ENCODE results near the gene HELZ. TPM values are rescaled to one million over a fixed set of nuclear protein-coding genes. Genes with fewer than 3 reads are reported as not detected.

The HELZ gene
- total RNA-seq, 1 donor from 2014 or later = 71.0 TPM

- no peak overlapping the region for H3K27ac Mint-ChIP-seq
- H3K9me3 Mint-ChIP-seq (ENCODE audit: low read depth) = no peaks in the 10 kb centered on the region
- no peak for TF ChIP-seq CTCF (IDR thresholded peaks at IDR 0.05; ENCODE audit: unreplicated experiment)
- peaks cover 13% of the 10 kb centered on the region for H3K36me3 Mint-ChIP-seq (ENCODE audit: insufficient read depth)
- no peak for DNase-seq (ENCODE audit: low spot score, unreplicated experiment)
- H3K27me3 Mint-ChIP-seq = no peaks in the 10 kb centered on the region
- H3K4me3 Mint-ChIP-seq (ENCODE audit: low read depth) = no peak overlapping the region
- H3K4me1 Mint-ChIP-seq (ENCODE audit: low read depth) = peaks cover 10% of the 10 kb centered on the region
These were observed 32.8 kb downstream of the HELZ start for GRCh38 chr17:67212231-67212630.

DNA sequence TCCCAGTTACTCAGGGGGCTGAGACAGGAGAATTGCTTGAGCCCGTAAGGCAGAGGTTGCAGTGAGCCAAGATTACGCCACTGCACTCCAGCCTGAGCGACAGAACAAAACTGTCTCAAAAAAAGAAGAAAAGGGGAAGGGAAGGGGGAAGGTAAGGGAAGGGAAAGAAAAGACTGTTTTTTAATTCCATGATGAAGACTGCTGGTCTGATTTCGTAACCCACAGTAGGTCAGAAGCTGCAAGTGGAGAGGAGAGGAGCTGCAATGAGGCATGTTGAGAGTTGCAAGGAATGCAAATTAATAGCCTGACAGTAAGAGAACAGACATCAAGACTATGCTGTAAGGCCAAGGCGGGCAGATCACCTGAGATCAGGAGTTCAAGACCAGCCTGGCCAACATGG lies 33.3 kb downstream of the HELZ start:
- no peak for TF ChIP-seq CTCF (IDR thresholded peaks at IDR 0.05; ENCODE audit: unreplicated experiment)
- Mint-ChIP-seq H3K36me3 (ENCODE audit: insufficient read depth) (peaks cover 13% of the 10 kb centered on the region), H3K4me1 (ENCODE audit: low read depth) (peaks cover 10% of the 10 kb centered on the region), H3K27ac (no peak overlapping the region), H3K27me3 (no peaks in the 10 kb centered on the region), H3K9me3 (ENCODE audit: low read depth) (no peaks in the 10 kb centered on the region), H3K4me3 (ENCODE audit: low read depth) (no peak overlapping the region)
- no peak for DNase-seq (ENCODE audit: low spot score, unreplicated experiment)

- Mint-ChIP-seq H3K36me3 (ENCODE audit: insufficient read depth) (peaks cover 13% of the 10 kb centered on the region), H3K4me3 (ENCODE audit: low read depth) (no peak overlapping the region), H3K27me3 (no peaks in the 10 kb centered on the region), H3K4me1 (ENCODE audit: low read depth) (peaks cover 10% of the 10 kb centered on the region), H3K27ac (no peak overlapping the region), H3K9me3 (ENCODE audit: low read depth) (no peaks in the 10 kb centered on the region)
- TF ChIP-seq CTCF (IDR thresholded peaks at IDR 0.05; ENCODE audit: unreplicated experiment) = no peak
- DNase-seq (ENCODE audit: low spot score, unreplicated experiment) = no peak
These were observed 34.1 kb downstream of the HELZ start for GRCh38 chr17:67210915-67211314.

DNA sequence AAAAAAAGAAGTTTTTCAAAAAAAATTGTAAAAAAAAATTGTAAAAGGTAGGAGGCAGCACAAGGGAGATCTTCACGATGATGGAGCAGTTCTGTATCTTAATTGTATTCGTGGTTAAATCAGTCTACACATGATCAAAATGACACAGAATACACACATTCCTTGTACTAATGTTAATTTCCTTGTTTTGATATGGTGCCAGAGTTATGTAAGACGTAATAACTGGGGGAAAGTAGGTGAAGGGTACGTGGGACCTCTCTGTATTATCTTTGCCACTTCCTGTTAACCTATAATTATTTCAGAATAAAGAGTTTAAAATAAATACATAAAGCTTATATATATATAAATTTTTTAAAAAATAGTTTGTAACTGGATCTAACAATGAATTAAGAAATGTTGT lies 36.8 kb downstream of the HELZ start:
- Mint-ChIP-seq H3K27ac (no peak overlapping the region), H3K4me3 (ENCODE audit: low read depth) (no peak overlapping the region)

GRCh38 chr17:67203818-67204217 lies 41.2 kb downstream of the HELZ start:
- H3K9me3 Mint-ChIP-seq (ENCODE audit: low read depth) = no peaks in the 10 kb centered on the region

More for the DNA sequence above, 36.8 kb downstream of the HELZ start:
- Mint-ChIP-seq H3K9me3 (ENCODE audit: low read depth) (no peaks in the 10 kb centered on the region), H3K4me1 (ENCODE audit: low read depth) (peaks cover 8% of the 10 kb centered on the region), H3K27me3 (no peaks in the 10 kb centered on the region), H3K36me3 (ENCODE audit: insufficient read depth) (peaks cover 7% of the 10 kb centered on the region)
- TF ChIP-seq CTCF (IDR thresholded peaks at IDR 0.05; ENCODE audit: unreplicated experiment) = no peak
- no peak for DNase-seq (ENCODE audit: low spot score, unreplicated experiment)

More at GRCh38 chr17:67203818-67204217, 41.2 kb downstream of the HELZ start:
- Mint-ChIP-seq H3K4me1 (ENCODE audit: low read depth) (no peaks in the 10 kb centered on the region), H3K27ac (no peak overlapping the region), H3K4me3 (ENCODE audit: low read depth) (no peak overlapping the region), H3K27me3 (no peaks in the 10 kb centered on the region), H3K36me3 (ENCODE audit: insufficient read depth) (peaks cover 13% of the 10 kb centered on the region)
- no peak for TF ChIP-seq CTCF (IDR thresholded peaks at IDR 0.05; ENCODE audit: unreplicated experiment)
- DNase-seq (ENCODE audit: low spot score, unreplicated experiment) = no peak
